ENCODE results near the gene TBC1D22A. TPM values are rescaled to one million over a fixed set of nuclear protein-coding genes. Genes with fewer than 3 reads are reported as not detected.

Gene TBC1D22A
- total RNA-seq, 4 donors from 2014 or later, result 15.6 to 21.7 (median 20.5) TPM

- peak overlapping the region; percentile 9 to 61 (median 41) for H3K4me3 ChIP-seq
- WGBS, 2 donors, result 11 to 13% methylated on average over 12 to 22 of the region's 29 CpGs
- H3K36me3 ChIP-seq, result no peaks in the 10 kb centered on the region
- H3K27me3 ChIP-seq, result no peaks in the 10 kb centered on the region
- H3K9me3 ChIP-seq, result no peaks in the 10 kb centered on the region
- intact Hi-C loops (cut with DNase I), result no loop called here
- H3K27ac ChIP-seq, result peak overlapping the region in 3 of 4 donors; percentile 9 to 56 (median 44)
- peaks cover 0 to 46% (median 0%) of the 10 kb centered on the region in 3 donors for H3K4me1 ChIP-seq
- no peak for DNase-seq
- TF ChIP-seq POLR2A (IDR thresholded peaks at IDR 0.05), result no peak
- TF ChIP-seq, protein P1, sequence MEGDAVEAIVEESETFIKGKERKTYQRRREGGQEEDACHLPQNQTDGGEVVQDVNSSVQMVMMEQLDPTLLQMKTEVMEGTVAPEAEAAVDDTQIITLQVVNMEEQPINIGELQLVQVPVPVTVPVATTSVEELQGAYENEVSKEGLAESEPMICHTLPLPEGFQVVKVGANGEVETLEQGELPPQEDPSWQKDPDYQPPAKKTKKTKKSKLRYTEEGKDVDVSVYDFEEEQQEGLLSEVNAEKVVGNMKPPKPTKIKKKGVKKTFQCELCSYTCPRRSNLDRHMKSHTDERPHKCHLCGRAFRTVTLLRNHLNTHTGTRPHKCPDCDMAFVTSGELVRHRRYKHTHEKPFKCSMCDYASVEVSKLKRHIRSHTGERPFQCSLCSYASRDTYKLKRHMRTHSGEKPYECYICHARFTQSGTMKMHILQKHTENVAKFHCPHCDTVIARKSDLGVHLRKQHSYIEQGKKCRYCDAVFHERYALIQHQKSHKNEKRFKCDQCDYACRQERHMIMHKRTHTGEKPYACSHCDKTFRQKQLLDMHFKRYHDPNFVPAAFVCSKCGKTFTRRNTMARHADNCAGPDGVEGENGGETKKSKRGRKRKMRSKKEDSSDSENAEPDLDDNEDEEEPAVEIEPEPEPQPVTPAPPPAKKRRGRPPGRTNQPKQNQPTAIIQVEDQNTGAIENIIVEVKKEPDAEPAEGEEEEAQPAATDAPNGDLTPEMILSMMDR (IDR thresholded peaks at IDR 0.05), result no peak
Measured at GRCh38 chr22:47090591-47091245, 328.3 kb downstream of the TBC1D22A start.

DNA sequence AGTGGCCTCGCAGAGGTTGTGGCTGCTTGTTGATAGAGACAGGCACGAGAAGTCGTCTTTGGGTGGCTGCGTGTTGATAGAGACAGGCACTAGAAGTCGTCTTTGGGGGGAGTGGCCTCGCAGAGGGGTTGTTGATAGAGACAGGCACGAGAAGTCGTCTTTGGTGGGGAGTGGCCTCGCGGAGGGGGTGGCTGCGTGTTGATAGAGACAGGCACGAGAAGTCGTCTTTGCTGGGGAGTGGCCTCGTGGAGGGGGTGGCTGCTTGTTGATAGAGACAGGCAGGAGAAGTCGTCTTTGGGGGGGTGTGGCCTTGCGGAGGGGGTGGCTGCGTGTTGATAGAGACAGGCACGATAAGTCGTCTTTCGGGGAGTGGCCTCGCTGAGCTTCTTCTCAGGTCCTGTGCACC lies 328.8 kb downstream of the TBC1D22A start:
- Histone ChIP-seq H3K36me3 (no peaks in the 10 kb centered on the region), H3K4me1 (peaks cover 0 to 46% (median 0%) of the 10 kb centered on the region in 3 donors), H3K4me3 (peak overlapping the region; percentile 9 to 61 (median 41)), H3K9me3 (no peaks in the 10 kb centered on the region), H3K27ac (peak overlapping the region in 3 of 4 donors; percentile 9 to 56 (median 44)), H3K27me3 (no peaks in the 10 kb centered on the region)
- TF ChIP-seq, protein P1 (IDR thresholded peaks at IDR 0.05), result no peak
- no peak for TF ChIP-seq POLR2A (IDR thresholded peaks at IDR 0.05)
- 17 to 51% methylated on average over 7 to 17 of the region's 21 CpGs for WGBS, 2 donors
- intact Hi-C loops (cut with DNase I), result no loop called here
- no peak for DNase-seq

DNA sequence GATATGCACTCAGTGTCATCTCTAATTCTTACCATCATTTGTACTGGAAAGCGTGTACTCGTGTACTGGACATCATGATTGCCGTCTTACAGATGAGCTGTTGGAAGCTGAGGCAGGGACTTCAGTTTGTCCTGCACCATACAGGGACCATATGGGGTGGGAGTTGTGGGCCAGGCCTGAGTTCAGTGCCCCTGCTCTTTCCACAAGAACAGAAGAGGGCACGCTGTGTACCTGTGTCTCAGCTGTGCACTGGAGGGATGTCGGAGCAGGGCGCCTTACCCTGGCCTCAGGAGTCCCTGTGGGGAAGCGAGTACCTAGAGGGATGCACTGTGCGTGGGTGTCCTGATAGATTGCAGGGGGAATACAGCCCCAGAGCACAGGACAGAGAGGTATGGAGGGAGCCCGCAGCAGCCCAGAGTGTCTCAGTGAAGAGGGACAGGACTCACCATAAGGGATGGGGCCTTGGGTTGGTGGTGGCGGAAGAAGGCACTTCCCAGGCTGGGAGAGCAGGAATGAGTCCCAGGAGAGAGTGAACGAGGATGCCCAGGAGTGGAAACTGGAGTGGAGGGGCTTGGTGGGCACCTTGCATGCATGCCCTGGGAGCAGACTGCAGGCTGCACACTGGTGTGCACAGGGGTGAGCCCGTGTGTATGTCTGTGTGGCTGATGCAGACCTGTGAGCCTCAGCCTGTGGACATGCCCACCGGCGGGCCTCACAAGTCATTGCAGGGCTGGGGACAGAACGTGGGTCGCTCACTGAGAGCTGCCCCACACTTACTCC lies 329.7 kb downstream of the TBC1D22A start:
- Histone ChIP-seq H3K4me1 (peaks cover 0 to 46% (median 0%) of the 10 kb centered on the region in 3 donors), H3K4me3 (no peak overlapping the region), H3K27ac (peak overlapping the region in 2 of 4 donors; percentile 44 to 56), H3K27me3 (no peaks in the 10 kb centered on the region), H3K9me3 (no peaks in the 10 kb centered on the region), H3K36me3 (no peaks in the 10 kb centered on the region)
- 90 to 93% methylated on average over 9 to 14 of the region's 16 CpGs for WGBS, 2 donors
- no peak for DNase-seq
- intact Hi-C loops (cut with DNase I), result no loop called here
- TF ChIP-seq, protein P1 (IDR thresholded peaks at IDR 0.05), result no peak
- TF ChIP-seq POLR2A (IDR thresholded peaks at IDR 0.05), result no peak

DNA sequence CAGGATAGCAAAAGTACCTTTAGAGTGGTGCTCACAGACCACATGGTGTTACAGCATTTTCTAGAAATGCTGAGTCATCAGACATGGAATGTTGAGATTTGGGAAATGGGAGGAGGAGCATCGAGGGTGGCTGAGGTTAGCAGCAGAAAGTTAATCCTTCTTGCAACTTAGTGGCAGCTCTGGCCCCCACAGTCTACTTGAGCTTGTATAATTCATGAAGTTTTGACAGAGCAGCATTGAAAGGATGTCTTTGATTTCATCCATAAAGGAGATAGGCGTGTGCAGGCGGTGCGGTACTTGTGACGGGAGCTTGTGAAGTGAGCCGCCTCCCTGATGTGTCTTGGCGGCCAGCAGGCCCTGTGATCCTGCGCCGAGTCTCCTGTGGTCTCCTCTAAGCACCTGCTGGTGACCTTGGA lies 330.5 kb downstream of the TBC1D22A start:
- intact Hi-C loops (cut with DNase I), result no loop called here
- Histone ChIP-seq H3K36me3 (no peaks in the 10 kb centered on the region), H3K27me3 (no peaks in the 10 kb centered on the region), H3K4me1 (peaks cover 0 to 46% (median 0%) of the 10 kb centered on the region in 3 donors), H3K9me3 (no peaks in the 10 kb centered on the region), H3K27ac (no peak overlapping the region), H3K4me3 (no peak overlapping the region)
- DNase-seq, result no peak
- 81 to 83% methylated on average over 8 to 9 of the region's 9 CpGs for WGBS, 2 donors
- TF ChIP-seq, protein P1 (IDR thresholded peaks at IDR 0.05), result no peak
- TF ChIP-seq POLR2A (IDR thresholded peaks at IDR 0.05), result no peak

GRCh38 chr22:47093720-47094119 lies 331.3 kb downstream of the TBC1D22A start:
- H3K27ac ChIP-seq, result no peak overlapping the region
- no peak for TF ChIP-seq POLR2A (IDR thresholded peaks at IDR 0.05)
- TF ChIP-seq, protein P1 (IDR thresholded peaks at IDR 0.05), result no peak
- 93 to 95% methylated on average over 4 of the region's 4 CpGs for WGBS, 2 donors

More at GRCh38 chr22:47093720-47094119, 331.3 kb downstream of the TBC1D22A start:
- no peaks in the 10 kb centered on the region for H3K27me3 ChIP-seq
- intact Hi-C loops (cut with DNase I), result no loop called here
- peaks cover 0 to 46% (median 0%) of the 10 kb centered on the region in 3 donors for H3K4me1 ChIP-seq
- H3K4me3 ChIP-seq, result no peak overlapping the region
- H3K9me3 ChIP-seq, result no peaks in the 10 kb centered on the region
- DNase-seq, result no peak
- H3K36me3 ChIP-seq, result no peaks in the 10 kb centered on the region
